Measurements from ENCODE around the gene NPY2R.

The NPY2R gene

GRCh38 chr4:155249016-155249566 is 40.7 kb downstream of the NPY2R start:
- DNase-seq = no peak

GRCh38 chr4:155252327-155252726 is 43.9 kb downstream of the NPY2R start:
- DNase-seq = no peak

- DNase-seq = no peak
Measured at GRCh38 chr4:155263480-155263879, 55.0 kb downstream of the NPY2R start.

GRCh38 chr4:155265113-155265512 is 56.7 kb downstream of the NPY2R start:
- no peak for DNase-seq

All from NCI-H1048 (cell line).